Activated naive CD4-positive, alpha-beta T cell treated with anti-CD3 and anti-CD28 coated beads, Interleukin-2, amount 50 U/mL, for 16 hours (primary cell): ENCODE data around the gene CADPS2.
"Not testable (repeated sequence)": the region's sequence is repeated elsewhere in the genome, so short reads cannot be mapped to it uniquely, and the experiment has no call there.

Source experiments
- DNase-seq: peaks from one replicate; pipeline ENCODE4 v3.0.0-alpha.2; 2020

The CADPS2 gene

DNA sequence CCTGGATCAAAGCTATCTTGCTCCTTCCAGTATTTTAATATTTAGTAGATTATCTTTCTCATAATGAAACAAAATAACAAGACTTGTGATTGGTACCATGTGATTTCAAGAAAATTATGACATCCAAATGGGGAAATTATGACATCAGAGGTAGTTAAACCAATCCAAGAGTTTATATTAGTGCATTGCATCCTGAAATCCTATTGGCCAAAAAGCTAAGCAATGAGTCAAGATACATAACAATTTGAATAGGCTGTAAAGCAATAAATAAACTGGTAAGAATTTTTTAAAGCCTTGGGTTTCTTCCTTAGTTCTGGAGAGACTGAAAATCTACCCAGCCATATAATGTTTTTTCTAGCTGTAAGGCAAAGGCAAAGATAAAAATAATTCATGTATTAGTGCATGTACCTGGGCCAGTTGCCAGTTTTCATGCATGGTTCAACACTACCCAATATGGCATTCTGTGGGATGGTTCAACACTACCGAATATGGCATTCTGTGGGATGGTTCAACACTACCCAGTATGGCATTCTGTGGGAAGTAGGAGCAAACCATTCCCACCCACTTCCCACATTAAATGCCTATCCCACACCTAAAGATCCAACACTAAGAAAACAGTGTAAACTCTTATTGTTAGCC is 183.3 kb downstream of the CADPS2 start, which contains the start of gene RNF148:
RNF148 (minus strand) TSS at position 51 of the 639 bp plus-strand sequence. CDS start 172 bp downstream, outside the sequence.
- DNase-seq = no peak

- DNase-seq = no peak
These were observed 187.2 kb downstream of the CADPS2 start, which contains the start of gene RNF133 for GRCh38 chr7:122699017-122699416. RNF133 (minus strand) TSS chr7:122699117; CDS start chr7:122698918, 199 bp downstream.

DNA sequence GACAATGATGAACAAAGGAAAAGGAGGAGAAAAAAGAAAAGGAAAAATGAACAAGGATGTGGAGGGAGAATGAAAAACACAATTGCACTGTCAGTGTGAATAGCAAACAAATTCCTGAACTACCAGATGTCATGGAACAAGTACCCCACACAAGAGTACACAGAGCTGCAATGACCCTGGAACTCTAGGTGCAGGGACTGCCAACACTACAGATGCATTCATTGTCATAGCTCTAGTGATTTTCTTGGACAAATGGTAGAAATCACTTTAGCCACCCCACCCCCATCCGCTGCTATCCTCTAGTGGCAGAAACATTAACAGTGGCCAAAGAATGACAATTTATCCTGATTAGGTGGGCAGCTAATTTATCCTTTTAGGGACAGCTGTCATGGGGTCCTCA is 190.4 kb downstream of the CADPS2 start:
- DNase-seq = no peak

GRCh38 chr7:122694697-122695096 is 191.6 kb downstream of the CADPS2 start:
- DNase-seq = no peak

- DNase-seq = no peak
These were observed 193.4 kb downstream of the CADPS2 start for GRCh38 chr7:122692769-122693309.

DNA sequence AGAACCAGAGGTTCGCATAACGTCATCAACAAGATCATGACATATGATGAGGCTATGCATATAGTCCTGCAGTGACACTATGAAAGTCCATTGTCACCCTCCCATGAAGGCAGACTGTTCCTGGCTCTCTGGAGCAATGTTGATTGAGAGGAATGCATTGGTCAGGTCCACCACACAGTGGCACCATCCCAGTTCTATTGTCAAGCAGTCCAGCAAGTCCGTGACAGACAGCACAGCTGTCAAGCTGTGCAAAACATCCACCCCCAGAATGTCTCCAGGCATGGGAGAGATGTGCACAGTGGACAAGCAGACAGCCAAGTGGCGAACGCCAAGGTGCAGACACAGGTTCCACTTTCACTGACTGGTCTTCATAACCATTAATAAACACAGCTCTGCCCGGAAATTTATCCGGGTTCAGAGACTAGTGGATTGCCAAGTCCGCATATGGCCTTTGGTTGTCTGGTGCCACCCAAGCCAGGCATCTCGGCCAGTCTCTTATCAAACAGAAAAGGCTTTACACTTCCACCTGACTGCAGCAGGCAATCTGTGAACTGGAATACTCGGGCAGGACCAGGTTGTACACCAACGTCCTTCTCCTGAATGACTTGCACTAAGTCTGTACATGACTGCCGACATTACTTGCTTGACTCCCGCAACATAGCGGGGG is 194.6 kb downstream of the CADPS2 start:
- no peak for DNase-seq

DNA sequence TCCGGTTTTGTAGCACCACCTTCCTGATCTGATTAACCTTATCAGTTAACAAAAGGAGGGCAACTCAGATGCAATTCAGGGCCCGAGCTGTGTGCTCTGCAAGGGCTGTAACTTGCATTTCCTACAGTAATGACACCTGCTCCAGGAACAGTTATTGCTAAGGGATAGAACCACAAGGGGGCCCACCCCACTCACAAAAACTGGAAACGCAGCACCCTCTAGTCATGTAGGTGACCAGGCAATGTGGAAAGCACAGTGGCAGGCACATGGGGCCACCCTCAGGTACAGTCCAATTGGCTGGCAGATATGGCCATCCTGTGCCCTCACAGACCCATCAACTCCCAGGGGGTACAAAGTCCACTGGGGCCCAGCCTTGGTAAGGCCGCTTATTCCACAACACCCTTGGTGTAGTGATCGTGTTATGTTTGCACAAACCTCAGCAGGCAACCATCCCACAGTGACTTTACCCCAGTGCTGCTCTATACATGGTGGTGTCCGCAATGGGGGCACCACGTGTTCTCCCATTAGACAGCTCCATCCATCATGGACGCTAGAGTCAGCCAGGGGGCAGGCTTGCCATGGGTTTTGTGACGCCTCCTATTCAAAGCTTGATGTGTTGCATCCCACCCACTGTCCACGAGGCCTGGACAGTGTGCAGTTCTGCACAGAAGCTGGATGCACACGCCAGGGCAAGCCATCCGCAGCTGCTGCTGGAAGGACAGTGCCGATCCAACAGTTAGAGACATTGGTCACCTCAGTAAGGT is 196.7 kb downstream of the CADPS2 start:
- DNase-seq = no peak

DNA sequence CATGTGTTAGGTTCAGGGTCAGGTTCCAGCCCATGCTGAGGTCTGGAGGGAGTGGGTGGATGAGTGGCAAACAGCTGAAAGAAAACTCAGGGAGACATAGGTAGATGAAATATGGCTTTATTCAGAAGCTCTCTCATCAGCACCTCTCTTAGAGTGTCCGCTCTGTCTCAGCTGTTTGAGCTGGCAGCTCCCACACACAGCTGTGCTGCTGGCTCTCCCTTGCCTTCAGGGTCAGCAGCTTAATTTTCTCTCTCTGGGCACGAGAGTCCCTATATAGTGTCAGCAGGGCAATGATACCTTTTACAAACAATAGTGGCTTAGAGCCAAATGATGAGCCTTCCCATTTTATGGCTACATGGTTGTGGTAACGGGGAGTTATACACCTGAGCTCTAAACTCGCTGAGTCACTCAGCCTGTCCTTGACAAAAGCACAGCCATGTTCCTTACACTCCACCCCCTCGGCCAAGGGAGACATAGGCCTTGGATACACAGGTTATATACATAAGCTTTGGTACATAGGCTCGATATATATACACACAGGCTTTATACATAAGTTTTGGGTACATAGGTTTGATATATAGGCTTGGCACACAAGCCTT is 197.8 kb downstream of the CADPS2 start:
- no peak for DNase-seq

GRCh38 chr7:122686360-122686878 is 199.8 kb downstream of the CADPS2 start:
- DNase-seq = no peak

- no peak for DNase-seq
These were observed 201.8 kb downstream of the CADPS2 start for GRCh38 chr7:122684504-122684903.

- DNase-seq = no peak
These were observed 203.3 kb downstream of the CADPS2 start for GRCh38 chr7:122682815-122683550.

DNA sequence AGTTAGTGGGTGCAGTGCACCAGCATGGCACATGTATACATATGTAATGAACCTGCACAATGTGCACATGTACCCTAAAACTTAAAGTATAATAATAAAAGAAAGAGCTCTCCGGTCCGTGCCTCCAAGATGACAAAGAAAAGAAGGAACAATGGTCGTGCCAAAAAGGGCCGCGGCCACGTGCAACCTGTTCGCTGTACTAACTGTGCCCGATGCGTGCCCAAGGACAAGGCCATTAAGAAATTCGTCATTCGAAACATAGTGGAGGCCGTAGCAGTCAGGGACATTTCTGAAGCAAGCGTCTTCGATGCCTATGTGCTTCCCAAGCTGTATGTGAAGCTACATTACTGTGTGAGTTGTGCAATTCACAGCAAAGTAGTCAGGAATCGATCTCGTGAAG is 205.1 kb downstream of the CADPS2 start:
- DNase-seq = not testable (repeated sequence)

DNA sequence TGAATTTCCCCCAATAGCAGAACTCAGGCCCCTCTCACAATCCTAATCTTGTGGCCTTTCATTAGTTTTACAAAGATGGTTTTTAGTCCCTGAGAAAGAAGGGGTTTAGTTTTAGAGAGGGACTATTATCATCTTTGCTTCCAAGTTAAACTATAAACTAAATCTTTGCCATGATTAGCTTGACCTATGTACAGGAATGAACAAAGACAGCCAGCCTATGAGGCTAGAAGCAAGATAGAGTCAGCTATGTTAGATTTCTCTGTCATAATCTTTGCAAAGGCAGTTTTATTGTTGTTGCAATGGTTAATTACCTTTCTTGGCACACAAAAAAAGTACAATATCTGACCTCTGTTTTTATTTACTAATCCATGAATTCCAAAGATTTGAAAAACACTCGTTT is 206.4 kb downstream of the CADPS2 start:
- no peak for DNase-seq

- not testable (repeated sequence) for DNase-seq
These were observed 207.0 kb downstream of the CADPS2 start for GRCh38 chr7:122679269-122679709.

GRCh38 chr7:122677149-122677548 is 209.1 kb downstream of the CADPS2 start:
- no peak for DNase-seq

DNA sequence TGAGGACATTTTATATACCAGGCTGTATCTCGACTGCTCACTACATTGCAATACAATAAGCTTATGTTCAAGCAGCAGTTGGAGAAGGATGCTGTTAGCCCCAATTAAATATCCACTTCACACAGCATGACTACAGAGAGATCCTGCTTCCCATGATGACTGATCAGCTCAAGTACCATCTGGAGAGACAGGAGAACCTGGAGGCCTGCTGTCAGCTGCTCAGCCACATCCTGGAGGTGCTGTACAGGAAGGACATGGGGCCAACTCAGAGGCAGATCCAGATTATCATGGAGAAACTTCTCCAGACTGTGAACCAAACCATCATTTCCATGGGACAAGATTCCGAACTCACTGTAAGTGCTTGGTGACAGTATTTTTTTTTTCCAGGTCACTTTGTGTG is 209.8 kb downstream of the CADPS2 start:
- DNase-seq = no peak

DNA sequence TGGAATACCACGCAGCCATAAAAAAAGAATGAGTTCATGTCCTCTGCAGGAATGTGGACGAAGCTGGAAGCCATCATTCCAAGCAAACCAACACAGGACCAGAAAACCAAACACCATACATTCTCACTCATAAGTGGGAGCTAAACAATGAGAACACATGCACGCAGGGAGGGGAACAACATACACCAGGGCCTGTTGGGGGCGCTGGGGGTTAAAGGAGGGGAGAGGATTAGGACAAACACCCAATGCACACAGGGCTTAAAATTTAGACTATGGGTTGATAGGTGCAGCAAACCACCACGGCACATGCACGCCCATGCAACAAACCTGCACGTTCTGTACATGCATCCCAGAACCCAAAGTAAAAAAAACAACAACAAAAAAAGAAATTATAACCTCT is 210.6 kb downstream of the CADPS2 start:
- no peak for DNase-seq

- DNase-seq = no peak
These were observed 211.2 kb downstream of the CADPS2 start for GRCh38 chr7:122675011-122675410.

DNA sequence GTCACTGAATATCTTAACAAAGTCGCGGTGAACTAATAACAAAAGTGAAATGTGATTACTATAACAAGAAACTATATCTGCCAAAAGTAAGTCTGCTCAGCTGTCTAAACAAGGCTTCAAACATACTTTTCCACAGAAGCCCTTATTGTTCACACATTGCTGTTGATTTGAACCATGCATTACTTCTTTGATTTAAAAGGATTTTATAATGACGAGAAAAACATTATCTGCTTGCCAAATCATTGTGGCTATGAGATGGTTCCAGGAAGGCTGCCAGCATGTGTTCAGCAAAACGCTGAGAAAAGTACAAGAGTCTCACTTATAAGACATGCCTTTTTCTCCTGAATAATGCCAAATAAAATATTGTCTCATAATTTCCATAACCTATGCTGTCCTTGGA is 211.8 kb downstream of the CADPS2 start:
- DNase-seq = no peak

DNA sequence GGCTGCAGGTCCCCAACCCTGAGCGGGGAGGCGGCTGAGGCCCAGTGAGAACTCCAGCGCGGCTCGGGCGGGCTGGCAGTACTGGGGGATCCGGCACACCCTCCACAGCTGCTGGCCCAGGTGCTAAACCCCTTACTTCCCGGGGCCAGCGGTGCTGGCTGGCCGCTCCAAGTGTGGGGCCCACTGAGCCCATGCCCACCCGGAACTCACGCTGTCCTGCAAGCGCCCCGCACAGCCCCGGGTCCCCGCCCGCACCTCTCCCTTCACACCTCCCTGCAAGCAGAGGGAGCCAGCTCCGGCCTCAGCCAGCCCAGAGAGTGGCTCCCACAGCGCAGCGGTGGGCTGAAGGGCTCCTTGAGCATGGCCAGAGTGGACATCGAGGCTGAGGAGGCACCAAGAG is 212.3 kb downstream of the CADPS2 start:
- no peak for DNase-seq

GRCh38 chr7:122672536-122672935 is 213.7 kb downstream of the CADPS2 start:
- no peak for DNase-seq

- DNase-seq = no peak
These were observed 222.5 kb downstream of the CADPS2 start for GRCh38 chr7:122663733-122664132.
